ENCODE measurements around the gene SLC10A7.
"Not testable (repeated sequence)": the region's sequence is repeated elsewhere in the genome, so short reads cannot be mapped to it uniquely, and the experiment has no call there.

The SLC10A7 gene

DNA sequence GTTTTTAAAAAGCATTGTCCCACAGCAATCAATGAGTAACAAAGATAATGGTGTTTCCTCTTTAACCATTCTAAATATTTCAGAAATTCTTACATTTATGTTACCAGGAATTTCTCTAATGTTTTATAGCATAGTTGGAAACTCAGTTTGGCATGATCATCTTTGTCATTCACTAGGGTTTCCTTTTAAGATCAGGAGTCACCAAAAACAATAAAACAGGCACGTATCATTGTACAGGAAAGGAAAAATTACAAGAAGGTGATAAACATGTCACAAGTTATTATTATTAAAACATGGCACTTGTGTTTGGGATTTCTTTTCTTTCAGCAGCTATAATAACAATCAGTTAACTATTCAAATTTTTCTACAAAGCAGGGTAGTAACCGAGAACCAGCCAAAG is 84.0 kb downstream of the SLC10A7 start:
- DNase-seq = no peak

DNA sequence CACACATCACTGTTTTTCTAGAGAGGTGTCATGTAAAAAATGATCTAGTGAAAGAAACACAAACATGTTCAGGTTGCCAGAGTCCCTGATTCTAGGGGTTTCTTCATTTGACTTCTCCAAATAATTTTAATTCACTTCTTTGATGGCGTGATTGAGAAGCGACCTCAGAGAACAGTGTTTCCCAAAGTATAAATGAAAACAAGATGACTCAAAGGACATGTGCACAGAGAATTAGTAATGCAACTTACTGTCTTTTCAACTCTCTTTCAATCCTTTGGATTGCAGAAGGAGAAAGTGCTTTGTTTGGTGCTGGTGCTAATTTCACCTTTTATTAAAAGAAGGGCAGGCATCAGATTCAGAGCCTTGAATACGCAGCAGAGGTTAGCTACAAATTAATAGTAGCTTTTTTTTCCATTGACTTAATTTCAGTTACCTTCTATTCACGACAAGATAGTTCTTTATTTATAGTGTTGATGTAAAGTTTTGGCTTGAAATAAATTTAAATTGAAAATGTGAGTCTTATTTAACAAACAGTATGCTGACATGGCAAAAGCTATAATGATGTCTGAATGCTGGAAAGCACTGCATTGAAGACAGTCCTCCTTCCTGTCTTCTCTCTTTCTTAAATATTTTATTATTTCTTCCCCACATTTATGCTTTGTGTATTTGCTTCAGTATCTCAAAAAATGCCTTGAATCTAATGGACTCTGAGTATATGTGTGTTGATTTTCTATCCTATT is 85.1 kb downstream of the SLC10A7 start:
- no peak for DNase-seq

DNA sequence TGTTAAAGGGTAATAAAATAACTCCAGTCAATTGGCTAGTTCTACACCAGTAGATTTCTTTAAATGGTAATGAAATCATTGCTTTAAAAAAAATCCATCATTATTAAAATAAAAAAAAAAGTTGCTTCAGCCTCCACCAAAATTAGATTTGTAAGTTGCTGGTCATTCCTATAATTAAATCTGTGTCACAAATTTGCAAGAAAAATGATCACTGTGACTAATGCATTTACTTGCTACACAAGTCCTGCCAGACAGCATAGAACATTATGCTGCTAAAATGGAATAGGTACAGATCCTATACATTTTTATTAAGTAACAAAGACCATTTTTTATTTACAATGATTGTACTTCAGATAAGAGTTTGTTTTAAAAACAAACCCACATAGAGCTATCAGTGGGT is 85.8 kb downstream of the SLC10A7 start:
- no peak for DNase-seq

DNA sequence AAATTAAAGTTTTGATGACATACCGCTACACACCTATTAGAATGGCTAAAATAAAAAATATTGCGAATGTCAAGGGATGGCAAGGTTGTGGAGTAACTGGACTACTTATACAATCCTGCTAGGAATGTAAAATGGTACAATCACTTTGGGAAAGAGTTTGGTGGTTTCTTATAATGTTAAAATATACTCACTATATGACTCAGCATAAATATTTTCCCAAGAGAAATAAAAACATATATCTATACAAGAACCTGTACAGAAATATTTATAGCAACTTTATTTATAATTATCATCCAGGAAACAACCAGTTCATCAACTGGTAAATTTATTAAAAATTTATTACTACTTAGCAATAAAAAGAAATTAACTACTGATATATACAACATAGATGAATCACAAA is 89.7 kb downstream of the SLC10A7 start:
- DNase-seq = no peak

DNA sequence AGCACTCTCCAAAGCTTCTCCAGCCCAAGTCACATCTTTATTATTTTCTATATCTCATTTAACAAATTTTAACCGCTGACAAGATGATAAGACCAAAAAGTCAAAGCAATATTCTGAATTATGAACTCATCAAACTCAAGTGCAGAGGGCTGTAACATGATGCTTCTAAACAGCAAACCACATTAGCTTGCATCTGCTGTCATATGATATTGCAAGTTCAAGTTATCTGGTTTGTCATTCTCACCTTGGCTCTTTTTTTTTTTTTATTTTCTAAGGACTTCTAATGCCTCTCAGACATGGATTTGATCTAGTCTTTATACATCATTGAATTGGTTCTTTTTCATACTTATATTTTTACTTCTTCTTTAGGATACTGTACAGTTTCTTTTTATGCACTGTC is 93.4 kb downstream of the SLC10A7 start:
- DNase-seq = no peak

DNA sequence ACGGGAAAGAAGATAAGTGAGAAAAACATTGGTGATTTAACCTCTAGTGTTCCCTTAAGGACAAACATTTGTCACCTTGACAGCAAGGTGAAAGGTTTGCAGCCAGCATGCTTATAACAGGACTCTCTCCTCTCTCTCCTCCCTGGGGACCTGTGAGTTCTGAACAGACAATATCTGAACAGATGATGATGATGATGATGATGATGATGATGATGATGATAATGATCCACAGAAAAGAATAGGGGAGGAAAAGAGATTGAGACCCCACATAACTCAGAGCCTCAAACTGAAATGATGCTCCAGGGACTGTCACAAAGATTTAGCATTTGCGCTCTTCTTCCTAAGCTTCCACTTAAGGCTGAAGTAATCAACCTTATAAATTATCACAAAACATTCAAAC is 103.9 kb downstream of the SLC10A7 start:
- DNase-seq = no peak

DNA sequence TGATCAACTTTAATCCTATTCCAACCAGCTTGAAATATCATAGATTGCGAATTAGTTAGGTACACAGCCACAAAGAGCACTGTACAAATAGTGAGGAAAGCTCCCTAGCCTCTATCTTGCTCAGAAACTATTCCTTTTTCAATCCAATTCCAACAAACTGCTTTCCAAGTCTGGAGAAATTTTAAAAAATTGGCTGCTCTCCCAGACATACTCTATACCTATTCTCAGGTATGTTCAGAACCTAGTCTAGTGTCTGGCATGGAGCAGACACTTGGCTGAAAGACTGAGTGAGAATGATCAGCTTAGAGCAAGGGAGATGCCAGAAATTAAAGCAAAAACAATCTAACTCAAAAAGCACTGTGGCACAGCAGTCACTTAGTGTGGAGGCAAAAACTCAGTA is 105.9 kb downstream of the SLC10A7 start:
- no peak for DNase-seq

DNA sequence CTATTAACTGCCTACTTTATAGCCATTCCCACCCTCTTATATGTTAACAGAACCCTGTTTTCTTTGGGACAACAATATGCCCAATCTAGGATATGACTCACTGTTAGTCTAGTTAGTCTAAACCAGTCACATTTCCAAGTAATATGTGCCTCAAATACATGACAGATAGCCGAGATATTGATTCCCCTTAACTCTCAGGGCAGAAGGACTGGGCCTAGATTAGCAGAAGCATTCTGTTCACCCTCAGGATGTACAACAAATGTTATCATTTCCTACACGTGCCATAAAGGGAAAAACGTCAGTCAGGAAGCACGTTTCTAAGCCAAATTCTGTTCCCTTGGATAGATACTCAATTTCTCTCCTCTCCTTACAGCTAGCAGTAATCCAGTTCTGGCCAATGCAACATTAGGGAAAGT is 114.1 kb downstream of the SLC10A7 start:
- no peak for DNase-seq

DNA sequence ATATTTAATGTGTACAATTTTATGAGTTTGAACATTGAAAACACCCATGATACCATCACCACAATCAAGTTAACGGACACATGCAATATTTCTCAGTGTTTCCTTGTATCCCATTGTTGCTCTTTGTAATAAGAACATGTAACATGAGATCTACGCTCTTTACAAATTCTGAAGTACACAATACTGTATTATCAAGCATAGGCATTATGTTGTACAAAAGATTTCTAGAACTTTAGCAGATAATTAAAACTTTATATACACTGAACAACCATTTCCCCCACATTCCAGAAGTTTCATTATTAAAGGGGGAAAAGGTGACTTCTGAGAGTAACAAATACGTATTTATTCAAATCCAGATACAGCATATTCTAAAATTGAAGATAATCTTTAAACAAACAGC is 114.5 kb downstream of the SLC10A7 start:
- DNase-seq = no peak

DNA sequence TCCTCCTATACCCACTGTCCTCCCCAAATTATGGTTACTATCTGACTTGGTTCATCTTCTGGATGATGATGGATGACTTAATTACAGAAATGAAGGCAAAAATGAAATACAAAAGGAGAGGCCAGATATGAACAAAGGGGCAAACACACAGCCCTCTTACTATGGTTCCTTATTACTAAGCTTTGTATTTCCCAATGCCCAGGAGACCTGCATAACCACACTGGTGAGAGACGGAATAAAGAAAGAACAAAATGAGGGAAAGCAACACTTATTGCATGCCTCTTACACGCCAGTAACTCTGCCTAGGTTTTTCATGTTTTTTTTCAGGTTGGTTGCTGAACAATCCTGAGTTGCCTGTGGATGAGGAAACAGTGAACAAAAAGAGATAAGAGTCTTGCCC is 120.5 kb downstream of the SLC10A7 start:
- DNase-seq = no peak

DNA sequence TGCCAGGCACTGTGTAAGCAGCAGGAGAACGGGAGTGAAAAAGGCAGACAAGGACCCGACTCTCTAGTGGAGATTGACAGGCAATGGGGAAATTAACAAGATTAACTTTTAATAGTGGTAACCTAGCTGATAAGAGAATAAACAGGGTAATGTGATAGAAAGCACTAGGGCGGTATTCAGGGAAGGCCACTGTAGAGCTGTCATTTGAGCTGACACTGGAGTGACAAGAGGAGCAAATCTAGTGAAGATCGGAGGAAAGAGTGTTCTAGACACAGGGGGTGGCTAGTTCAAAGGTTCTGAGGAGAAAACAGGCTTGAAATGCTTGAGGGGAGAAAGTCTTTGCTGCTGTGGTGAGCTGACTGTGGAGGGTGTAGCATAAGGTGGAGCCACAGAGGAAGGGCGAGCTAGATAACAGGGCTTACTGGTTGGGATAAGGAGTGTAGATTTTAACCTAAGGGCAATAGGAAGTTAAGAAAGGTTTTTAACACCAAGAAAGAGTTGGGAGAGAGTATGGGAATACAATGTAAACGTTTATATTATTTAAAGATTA is 122.8 kb downstream of the SLC10A7 start:
- DNase-seq = no peak

DNA sequence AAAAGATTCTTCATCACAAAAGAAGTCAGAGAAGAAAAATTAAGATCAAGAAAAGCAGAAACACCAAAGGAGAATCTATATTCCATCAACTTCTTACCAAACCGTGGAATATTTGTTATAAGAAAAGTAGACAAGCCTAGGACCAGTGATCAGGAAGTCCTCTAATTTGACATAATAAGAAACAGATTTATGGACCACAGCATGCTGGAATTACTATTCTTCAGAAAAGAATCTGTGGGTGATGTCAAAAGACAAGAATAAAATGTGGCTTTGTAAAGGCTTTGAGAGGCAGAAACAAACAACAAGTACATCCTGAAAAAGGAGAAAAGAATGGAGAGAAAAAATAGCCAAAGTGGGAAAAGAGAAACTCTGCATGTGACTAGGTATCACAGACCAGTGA is 123.3 kb downstream of the SLC10A7 start:
- no peak for DNase-seq

DNA sequence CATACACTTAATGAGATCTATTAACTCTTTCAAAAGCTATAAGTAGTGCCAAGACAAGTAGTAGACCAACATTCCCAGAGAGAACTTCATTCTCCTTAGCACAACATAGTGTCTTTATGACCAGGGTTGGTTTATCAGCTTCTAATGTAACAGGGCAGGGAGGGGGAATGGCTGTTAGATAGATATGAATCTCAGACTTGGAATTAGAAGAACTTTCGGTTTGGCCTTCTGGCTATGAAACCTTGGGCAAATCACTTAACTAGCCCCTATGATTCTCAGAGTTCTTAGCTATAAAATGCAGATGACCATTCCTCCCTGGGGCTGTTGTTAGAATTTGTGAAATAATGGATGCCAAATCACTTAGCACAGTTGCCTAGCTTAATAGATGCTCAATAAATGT is 132.2 kb downstream of the SLC10A7 start:
- no peak for DNase-seq

DNA sequence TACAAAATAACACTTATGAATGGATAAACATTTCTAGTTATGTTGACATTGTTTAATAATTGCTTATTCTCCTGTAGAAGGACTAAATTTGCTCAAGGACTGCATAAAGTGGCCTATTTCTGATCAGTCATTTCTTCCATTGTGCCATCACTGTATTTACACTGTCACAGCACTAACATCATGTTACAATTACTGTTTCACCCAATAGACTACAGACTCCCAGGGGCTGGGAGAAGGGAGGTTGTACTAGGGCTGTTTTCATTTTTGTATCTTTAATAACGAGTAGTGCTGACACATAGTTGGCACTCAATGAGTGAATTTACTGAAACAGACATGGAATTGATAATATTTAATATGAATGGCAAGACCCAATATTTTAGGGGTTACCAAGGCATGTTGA is 139.5 kb downstream of the SLC10A7 start:
- DNase-seq = no peak

DNA sequence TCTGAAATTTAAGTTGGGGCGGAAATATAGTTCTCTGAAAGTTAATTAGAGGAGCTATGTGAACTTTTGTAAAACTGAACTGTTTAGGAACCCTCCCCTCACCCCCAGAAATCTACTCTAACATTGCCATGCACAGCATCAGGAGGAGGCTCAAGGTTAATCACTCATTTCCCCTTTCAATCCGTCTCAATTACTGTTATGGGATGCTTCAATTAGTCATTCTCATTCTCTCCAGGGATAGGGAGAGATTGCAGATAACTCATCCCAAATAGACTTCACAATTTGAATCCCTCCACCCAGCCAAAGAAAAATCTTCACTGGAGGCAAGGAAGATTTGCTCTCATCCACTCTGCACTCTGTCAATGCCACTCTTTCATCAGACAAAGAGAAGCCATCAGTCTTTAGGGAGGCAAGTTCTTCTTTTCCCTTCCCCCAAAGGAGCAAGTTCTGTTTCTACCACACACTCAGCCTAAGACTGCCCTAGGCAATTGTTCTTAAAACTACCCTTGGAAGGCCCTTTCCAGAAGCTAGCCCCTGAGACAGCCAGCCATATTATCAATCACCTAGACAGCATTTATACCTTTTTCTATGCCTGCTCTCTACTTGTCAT is 140.4 kb downstream of the SLC10A7 start:
- no peak for DNase-seq

DNA sequence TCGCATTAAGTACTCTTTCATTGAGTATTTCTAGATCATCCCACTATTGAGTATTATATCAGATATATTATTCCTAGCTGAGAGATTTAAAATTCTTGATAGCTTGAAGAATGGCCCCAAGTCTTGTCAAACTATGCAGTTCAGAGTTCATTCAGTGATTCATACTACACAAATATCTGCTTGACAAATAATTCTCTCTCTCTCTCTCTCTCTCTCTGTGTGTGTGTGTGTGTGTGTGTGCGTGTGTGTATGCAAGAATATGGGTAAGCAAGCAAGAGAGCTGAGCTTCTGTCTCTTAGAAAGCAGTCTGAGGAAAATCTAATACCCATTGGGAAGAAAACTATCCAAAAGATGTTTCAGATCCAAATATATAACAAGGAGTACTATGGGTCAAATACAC is 142.0 kb downstream of the SLC10A7 start:
- DNase-seq = no peak

DNA sequence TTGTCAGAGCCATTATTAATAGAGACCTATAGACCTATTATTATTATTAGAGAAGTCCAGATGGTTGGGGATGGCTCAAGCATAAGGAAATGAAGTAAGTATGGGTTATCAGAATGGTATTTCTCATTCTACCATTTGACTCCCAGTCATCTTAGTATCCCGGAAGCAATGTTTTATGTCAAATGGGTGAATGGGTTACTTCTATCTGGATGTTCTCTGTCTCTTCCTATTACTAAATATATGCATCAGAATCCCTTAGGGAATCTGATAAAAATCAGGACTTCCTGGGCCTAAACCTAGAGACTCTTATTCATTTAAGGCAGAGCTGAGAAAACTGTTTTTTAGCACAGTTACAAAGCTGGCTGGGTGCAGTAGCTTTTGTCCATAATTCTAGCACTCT is 149.9 kb downstream of the SLC10A7 start:
- no peak for DNase-seq

DNA sequence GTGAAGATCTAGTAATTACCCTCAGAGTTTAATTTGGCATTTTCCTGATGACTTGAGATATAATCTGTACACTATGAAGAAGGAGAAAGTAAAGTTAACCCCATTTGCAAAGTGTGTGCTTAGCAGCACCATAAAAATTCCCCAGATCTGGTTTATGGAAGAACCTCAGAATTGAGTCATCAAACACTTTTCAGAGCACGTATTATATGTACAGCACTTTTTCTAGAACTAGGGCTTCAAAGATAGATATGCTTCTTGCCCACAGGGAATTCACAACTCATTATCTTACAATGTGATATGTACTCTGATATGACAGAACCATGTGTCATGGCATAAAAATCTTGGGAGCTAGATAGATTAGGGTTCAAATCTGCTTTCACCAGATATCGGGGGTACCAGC is 150.9 kb downstream of the SLC10A7 start:
- DNase-seq = no peak

DNA sequence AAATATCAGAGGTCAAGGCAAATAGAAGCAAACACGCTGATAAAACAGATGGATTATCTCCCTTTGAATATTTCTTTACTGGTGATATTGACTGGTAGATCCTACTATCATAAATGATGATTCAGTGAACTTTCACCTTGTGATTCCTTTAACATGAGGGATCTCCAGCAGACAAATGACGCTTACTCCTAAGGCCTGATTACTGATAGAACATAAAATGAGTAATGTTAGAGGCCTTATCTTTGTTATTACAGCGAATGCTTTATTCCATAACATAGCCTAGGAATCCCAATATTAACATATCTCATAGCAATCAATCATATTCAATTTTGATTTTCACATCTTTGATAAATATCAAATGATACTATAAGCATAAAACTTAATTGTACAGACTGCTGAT is 152.3 kb downstream of the SLC10A7 start:
- DNase-seq = no peak

DNA sequence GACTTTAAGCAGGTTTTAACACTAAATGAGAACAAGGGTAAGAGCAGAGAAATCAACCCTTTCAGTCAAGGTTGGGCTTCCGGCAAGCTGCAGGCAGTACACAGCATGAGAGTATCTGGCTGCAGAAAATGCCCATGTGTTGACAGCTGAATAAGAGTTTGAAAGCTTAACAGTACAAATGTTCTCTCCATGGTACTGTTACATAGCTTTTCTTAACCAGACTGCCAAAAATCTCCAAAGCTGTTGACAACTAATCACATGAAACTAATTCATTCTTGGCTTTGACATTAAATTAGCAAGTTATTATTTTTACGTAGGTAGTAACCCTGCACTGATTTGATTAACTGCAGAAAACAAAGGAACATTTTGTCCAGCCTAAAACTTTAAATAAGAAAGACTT is 153.5 kb downstream of the SLC10A7 start:
- no peak for DNase-seq

DNA sequence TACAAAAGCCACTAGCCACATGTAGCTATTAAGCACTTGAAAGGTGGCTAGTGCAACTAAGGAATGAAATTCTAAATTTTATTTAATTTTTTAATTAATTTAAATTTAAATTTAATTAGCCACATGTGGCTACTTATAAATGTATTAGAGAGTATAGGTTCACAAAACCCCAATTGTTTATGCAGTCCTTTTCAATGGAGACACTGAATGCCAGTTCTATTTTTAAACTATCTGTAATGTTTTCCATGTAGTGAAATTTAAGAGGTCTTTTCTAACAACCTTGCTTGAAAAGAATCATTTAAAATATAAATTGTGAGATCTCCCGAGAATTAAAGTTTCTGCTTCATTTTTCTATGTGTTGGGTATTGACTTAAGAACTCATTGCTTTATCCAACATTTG is 154.4 kb downstream of the SLC10A7 start:
- DNase-seq = no peak

DNA sequence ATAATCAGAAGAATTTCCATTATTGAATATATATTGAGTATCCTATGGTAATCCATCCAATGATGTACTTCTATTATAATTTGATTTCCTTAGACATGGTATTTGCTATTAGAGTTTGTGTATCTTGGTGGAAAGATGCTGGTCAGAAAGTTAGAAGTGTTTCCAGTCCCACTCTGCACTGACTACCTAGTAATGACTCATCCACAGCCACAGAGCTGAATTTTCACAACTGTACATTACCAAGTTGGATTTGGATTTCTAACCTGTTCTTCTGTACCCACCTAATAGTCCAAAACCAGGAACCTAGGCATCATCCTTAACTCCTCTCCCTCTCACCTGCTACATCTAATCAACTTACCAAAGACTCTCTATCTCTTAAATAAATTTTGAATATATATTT is 162.0 kb downstream of the SLC10A7 start:
- DNase-seq = no peak

DNA sequence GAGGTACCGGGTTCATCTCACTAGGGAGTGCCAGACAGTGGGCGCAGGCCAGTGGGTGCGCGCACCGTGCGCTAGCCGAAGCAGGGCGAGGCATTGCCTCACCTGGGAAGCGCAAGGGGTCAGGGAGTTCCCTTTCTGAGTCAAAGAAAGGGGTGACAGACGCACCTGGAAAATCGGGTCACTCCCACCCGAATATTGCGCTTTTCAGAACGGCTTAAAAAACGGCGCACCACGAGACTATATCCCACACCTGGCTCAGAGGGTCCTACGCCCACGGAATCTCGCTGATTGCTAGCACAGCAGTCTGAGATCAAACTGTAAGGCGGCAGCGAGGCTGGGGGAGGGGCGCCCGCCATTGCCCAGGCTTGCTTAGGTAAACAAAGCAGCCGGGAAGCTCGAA is 171.6 kb downstream of the SLC10A7 start:
- not testable (repeated sequence) for DNase-seq

DNA sequence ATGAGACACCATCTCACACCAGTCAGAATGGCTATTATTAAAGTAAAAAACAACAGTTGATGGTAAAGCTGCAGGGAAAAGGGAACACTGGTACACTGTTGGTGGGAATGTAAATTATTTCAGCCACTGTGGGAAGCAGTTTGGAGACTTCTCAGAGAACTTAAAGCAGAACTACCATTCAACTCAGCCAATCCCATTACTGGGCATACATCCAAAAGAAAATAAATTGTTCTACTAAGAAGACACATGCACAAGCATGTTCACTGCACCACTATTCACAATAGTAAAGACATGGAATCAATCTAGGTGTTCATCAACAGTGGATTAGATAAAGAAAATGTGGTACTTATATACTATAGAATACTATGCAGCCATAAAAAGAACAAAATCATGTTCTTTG is 172.4 kb downstream of the SLC10A7 start:
- no peak for DNase-seq

DNA sequence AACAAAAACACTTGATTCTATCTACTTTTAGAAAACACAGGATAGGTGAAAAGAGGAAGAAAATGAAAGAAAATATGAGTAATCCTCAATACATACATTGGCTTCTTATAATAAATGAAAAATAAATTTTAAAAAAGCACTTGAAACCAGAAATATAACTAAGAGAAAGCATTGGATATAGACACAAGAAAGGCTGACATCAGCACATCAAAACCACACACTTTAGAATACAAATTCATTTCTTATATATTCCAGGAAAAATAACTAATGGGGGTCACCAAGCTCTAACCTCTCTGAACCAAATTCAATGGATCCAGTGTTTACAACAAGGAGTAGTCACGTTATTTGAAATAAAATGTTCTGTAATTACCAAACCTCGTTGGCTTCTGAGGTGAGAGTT is 173.9 kb downstream of the SLC10A7 start:
- no peak for DNase-seq
